ENCODE data around the gene KLHL20. TPM values are rescaled to one million over a fixed set of nuclear protein-coding genes. Genes with fewer than 3 reads are reported as not detected.

Gene KLHL20
- total and polyA plus RNA-seq, 2 donors (not counting 3 experiments of a cell fraction or from before 2014, with no cell fraction given), result 14.0 to 26.9 TPM

DNA sequence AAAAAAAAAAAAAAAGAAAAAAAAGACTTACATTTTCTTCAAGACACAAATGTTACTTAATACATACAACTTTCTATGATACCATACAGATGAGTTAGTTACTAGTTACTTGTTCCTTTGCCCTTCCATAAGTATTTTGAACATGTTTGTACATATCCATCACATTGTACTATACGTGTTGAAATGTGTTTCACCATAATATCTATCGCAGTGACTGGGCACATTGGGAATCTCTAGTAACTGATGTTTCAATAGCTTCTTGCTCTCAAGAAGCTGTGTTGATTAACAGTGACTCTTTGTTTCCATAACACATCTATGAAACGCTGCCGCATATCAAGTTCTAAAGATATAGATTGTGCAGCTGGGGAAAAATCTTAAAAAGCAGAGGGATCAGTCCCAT lies 42.9 kb downstream of the KLHL20 start:
- CTCF ChIA-PET, result no interaction called here
- H3K79me2 ChIP-seq (ENCODE audit: control insufficient read depth, insufficient read depth, low read length), result no peaks in the 10 kb centered on the region
- TF ChIP-seq, protein P1, sequence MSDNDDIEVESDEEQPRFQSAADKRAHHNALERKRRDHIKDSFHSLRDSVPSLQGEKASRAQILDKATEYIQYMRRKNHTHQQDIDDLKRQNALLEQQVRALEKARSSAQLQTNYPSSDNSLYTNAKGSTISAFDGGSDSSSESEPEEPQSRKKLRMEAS (IDR thresholded peaks at IDR 0.05; ENCODE audit: insufficient read depth, insufficient read length), result no peak
- TF ChIP-seq FOS (IDR thresholded peaks at IDR 0.05; ENCODE audit: borderline replicate concordance, insufficient read depth, low read length) (no peak), JUN (IDR thresholded peaks at IDR 0.05; ENCODE audit: borderline replicate concordance, insufficient read depth, insufficient read length, low read depth) (no peak), EZH2 (IDR thresholded peaks at IDR 0.05; ENCODE audit: borderline replicate concordance, low read depth, low read length, severe bottlenecking) (no peak), GATA2 (IDR thresholded peaks at IDR 0.05; ENCODE audit: insufficient read depth, insufficient read length, low read depth, low read length) (no peak), POLR2A (IDR thresholded peaks at IDR 0.05; ENCODE audit: low read depth, low read length) (no peak), POLR2AphosphoS5 (IDR thresholded peaks at IDR 0.05; ENCODE audit: insufficient read depth, low read depth, low read length) (no peak), MYC (IDR thresholded peaks at IDR 0.05; ENCODE audit: low read depth, low read length) (no peak)
- TF ChIP-seq, protein P2, sequence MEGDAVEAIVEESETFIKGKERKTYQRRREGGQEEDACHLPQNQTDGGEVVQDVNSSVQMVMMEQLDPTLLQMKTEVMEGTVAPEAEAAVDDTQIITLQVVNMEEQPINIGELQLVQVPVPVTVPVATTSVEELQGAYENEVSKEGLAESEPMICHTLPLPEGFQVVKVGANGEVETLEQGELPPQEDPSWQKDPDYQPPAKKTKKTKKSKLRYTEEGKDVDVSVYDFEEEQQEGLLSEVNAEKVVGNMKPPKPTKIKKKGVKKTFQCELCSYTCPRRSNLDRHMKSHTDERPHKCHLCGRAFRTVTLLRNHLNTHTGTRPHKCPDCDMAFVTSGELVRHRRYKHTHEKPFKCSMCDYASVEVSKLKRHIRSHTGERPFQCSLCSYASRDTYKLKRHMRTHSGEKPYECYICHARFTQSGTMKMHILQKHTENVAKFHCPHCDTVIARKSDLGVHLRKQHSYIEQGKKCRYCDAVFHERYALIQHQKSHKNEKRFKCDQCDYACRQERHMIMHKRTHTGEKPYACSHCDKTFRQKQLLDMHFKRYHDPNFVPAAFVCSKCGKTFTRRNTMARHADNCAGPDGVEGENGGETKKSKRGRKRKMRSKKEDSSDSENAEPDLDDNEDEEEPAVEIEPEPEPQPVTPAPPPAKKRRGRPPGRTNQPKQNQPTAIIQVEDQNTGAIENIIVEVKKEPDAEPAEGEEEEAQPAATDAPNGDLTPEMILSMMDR (IDR thresholded peaks at IDR 0.05; ENCODE audit: extremely low read depth in 1 of 2, insufficient read depth in 1 of 2, low read depth in 1 of 2, low read length in 2 of 2), result no peak
- H3K9me1 ChIP-seq (replicated peaks; ENCODE audit: control insufficient read depth, extremely low read depth, insufficient read depth, low read length), result no peaks in the 10 kb centered on the region
- no TSS peak for BruUV-seq (replicated peaks)
- H3K4me1 ChIP-seq (ENCODE audit: control insufficient read depth, extremely low read depth, insufficient read depth, low read length), result no peaks in the 10 kb centered on the region
- no peak overlapping the region for H3K4me2 ChIP-seq (ENCODE audit: insufficient read depth, low read length)
- POLR2A ChIA-PET, result no interaction called here
- intact Hi-C loops (cut with micrococcal nuclease), result no loop called here
- FAIRE-seq (no peak), DNase-seq (ENCODE audit: low read depth, low spot score) (no peak)
- H3K4me3 ChIP-seq (replicated peaks in 1 of 3; ENCODE audit: insufficient read depth in 1 of 3, low read depth in 1 of 3, low read length in 3 of 3), result no peak overlapping the region
- H2AFZ ChIP-seq (ENCODE audit: low read depth, low read length), result no peak overlapping the region
- dilution Hi-C loops (cut with MboI; ENCODE audit: extremely low pct_ligation_motif_present, low sequenced_read_pairs), result no loop called here
- peaks cover 10 to 14% of the 10 kb centered on the region in 2 experiments for H3K36me3 ChIP-seq (ENCODE audit: control insufficient read depth in 2 of 2, extremely low read depth in 1 of 2, insufficient read depth in 2 of 2, low read length in 2 of 2)
- H4K20me1 ChIP-seq (replicated peaks; ENCODE audit: control insufficient read depth, extremely low read depth, insufficient read depth, low read length), result no peaks in the 10 kb centered on the region
- H3K9ac ChIP-seq (replicated peaks; ENCODE audit: extremely low read depth, insufficient read depth, low read length), result no peak overlapping the region
- H3K27ac ChIP-seq (ENCODE audit: insufficient read depth, low read depth, low read length), result no peak overlapping the region
- no peaks in the 10 kb centered on the region for H3K9me3 ChIP-seq (replicated peaks; ENCODE audit: control insufficient read depth, insufficient read depth, low read length)
- H3K27me3 ChIP-seq (ENCODE audit: control insufficient read depth in 2 of 2, insufficient read depth in 2 of 2, low read length in 2 of 2), result no peaks in the 10 kb centered on the region

All from endothelial cell of umbilical vein (primary cell).